H1 (cell line): ENCODE measurements around the gene ZNG1A. TPM values are rescaled to one million over a fixed set of nuclear protein-coding genes. Genes with fewer than 3 reads are reported as not detected.

ENCODE experiments used
- CTCF ChIA-PET: fragments of 300-600 bp; sonication (Branson Sonifier 250); formaldehyde crosslinking; loops from one replicate; lab custom pipeline; 2021; ENCODE audit not compliant: partially characterized antibody; lab: Charles Lee
- POLR2A ChIA-PET: fragments of 300-600 bp; sonication (Branson Sonifier 250); formaldehyde crosslinking; loops from one replicate; lab custom pipeline; 2021; ENCODE audit warnings: inconsistent platforms; ENCODE audit not compliant: partially characterized antibody; lab: Charles Lee
- DNase-seq, 2 experiments: peaks; one replicate each; pipeline versions ENCODE4 v3.0.0 to v3.0.0-alpha.2; 2010 to 2022; ENCODE audit warnings: low spot score in 2 of 2, low read depth in 1 of 2, mixed read lengths in 1 of 2
- FAIRE-seq: peaks from 2 replicates; lab custom pipeline; 2011; peaks lifted over from hg19 to GRCh38; lab: Jason Lieb, UNC
- H2AFZ ChIP-seq: 2 replicates; pipeline ENCODE4 v1.8.1; 2012; ENCODE audit warnings: low read length, inconsistent platforms
- H2AK5ac ChIP-seq: 2 replicates; pipeline ENCODE4 v1.6.1; 2013; ENCODE audit warnings: low read depth, low read length
- H2BK120ac ChIP-seq: replicated peaks from 2 replicates; pipeline ENCODE3; 2013; ENCODE audit warnings: low read depth, low read length, inconsistent platforms
- H2BK12ac ChIP-seq: 2 replicates; pipeline ENCODE4 v1.6.1; 2013; ENCODE audit warnings: low read depth, low read length
- H2BK15ac ChIP-seq: 2 replicates; pipeline ENCODE4 v1.6.1; 2013; ENCODE audit warnings: low read length
- H2BK20ac ChIP-seq: 2 replicates; pipeline ENCODE4 v1.6.1; 2013; ENCODE audit warnings: low read length
- H2BK5ac ChIP-seq: 2 replicates; pipeline ENCODE4 v1.6.1; 2013; ENCODE audit warnings: low read depth, low read length
- H3K14ac ChIP-seq: 2 replicates; pipeline ENCODE4 v1.6.1; 2013; ENCODE audit warnings: inconsistent platforms; ENCODE audit not compliant: insufficient read length
- H3K18ac ChIP-seq: 2 replicates; pipeline ENCODE4 v1.6.1; 2013; ENCODE audit warnings: low read length; ENCODE audit errors: extremely low read depth
- H3K23ac ChIP-seq: 2 replicates; pipeline ENCODE4 v1.6.1; 2013; ENCODE audit warnings: inconsistent platforms; ENCODE audit not compliant: insufficient read length
- H3K23me2 ChIP-seq: 2 replicates; pipeline ENCODE4 v1.6.1; 2013; ENCODE audit warnings: low read depth, low read length
- H3K27ac ChIP-seq: 2 replicates; pipeline ENCODE4 v1.6.1; 2011; ENCODE audit warnings: low read depth, low read length, inconsistent platforms
- H3K27me3 ChIP-seq, 4 experiments: replicated peaks in 1 of 4; 1 replicate in 1 of 4; 2 replicates in 3 of 4; pipeline versions ENCODE4 v1.6.1 to v1.8.1; 2011 to 2013; ENCODE audit warnings: low read length in 3 of 4, mild to moderate bottlenecking in 3 of 4, inconsistent platforms in 2 of 4, mixed read lengths in 2 of 4, moderate library complexity in 1 of 4; ENCODE audit not compliant: control insufficient read depth in 3 of 4, insufficient read depth in 3 of 4; ENCODE audit errors: extremely low read depth in 1 of 4
- H3K36me3 ChIP-seq, 4 experiments: 2 replicates each; pipeline versions ENCODE4 v1.6.1 to v1.8.1; 2011 to 2013; ENCODE audit warnings: mild to moderate bottlenecking in 4 of 4, low read length in 3 of 4, moderate library complexity in 2 of 4, control low read depth in 1 of 4, inconsistent platforms in 1 of 4; ENCODE audit not compliant: insufficient read depth in 4 of 4, control insufficient read depth in 2 of 4
- H3K4ac ChIP-seq: replicated peaks from 2 replicates; pipeline ENCODE3; 2013; ENCODE audit warnings: low read length, low read depth, mixed read lengths, inconsistent platforms; ENCODE audit not compliant: insufficient read length
- H3K4me1 ChIP-seq, 4 experiments: replicated peaks in 1 of 4; 1 replicate in 1 of 4; 2 replicates in 3 of 4; pipeline versions ENCODE4 v1.6.1 to v1.8.1; 2011 to 2013; ENCODE audit warnings: low read length in 3 of 4, inconsistent platforms in 2 of 4, mixed read lengths in 1 of 4; ENCODE audit not compliant: insufficient read depth in 4 of 4, control insufficient read depth in 3 of 4
- H3K4me2 ChIP-seq, 2 experiments: 2 replicates each; pipeline versions ENCODE4 v1.6.1 to v1.8.1; 2011 to 2013; ENCODE audit warnings: low read depth in 2 of 2, low read length in 2 of 2, control low read depth in 1 of 2, inconsistent platforms in 1 of 2, mild to moderate bottlenecking in 1 of 2; ENCODE audit not compliant: insufficient read depth in 1 of 2
- H3K4me3 ChIP-seq, 4 experiments: fragments of 200-600, 300-600 bp in 1 of 4; sonication (generic), shearing (Covaris generic), sonication (Bioruptor Twin) in 1 of 4; 2 replicates each; pipeline versions ENCODE4 v1.5.1 to v1.8.1; 2011 to 2016; ENCODE audit warnings: low read length in 4 of 4, low read depth in 3 of 4, control low read depth in 2 of 4, inconsistent platforms in 2 of 4, mild to moderate bottlenecking in 2 of 4, mixed read lengths in 1 of 4, moderate library complexity in 1 of 4; ENCODE audit not compliant: insufficient read depth in 2 of 4; ENCODE audit errors: extremely low read depth in 1 of 4
- H3K56ac ChIP-seq: replicated peaks from 2 replicates; pipeline ENCODE3; 2013; ENCODE audit warnings: low read depth, mild to moderate bottlenecking, mixed read lengths, low read length, inconsistent platforms; ENCODE audit not compliant: insufficient read length
- H3K79me1 ChIP-seq: 2 replicates; pipeline ENCODE4 v1.6.1; 2013; ENCODE audit warnings: low read depth, low read length, control low read depth
- H3K79me2 ChIP-seq, 2 experiments: 2 replicates each; pipeline versions ENCODE4 v1.6.1 to v1.8.1; 2012 to 2013; ENCODE audit warnings: low read length in 2 of 2, mild to moderate bottlenecking in 2 of 2, inconsistent platforms in 1 of 2; ENCODE audit not compliant: insufficient read depth in 2 of 2, control insufficient read depth in 1 of 2
- H3K9ac ChIP-seq, 4 experiments: replicated peaks in 1 of 4; 1 replicate in 1 of 4; 2 replicates in 3 of 4; pipeline versions ENCODE4 v1.6.1 to v1.8.1; 2011 to 2013; ENCODE audit warnings: low read depth in 3 of 4, low read length in 3 of 4, control low read depth in 2 of 4, mild to moderate bottlenecking in 2 of 4, moderate library complexity in 2 of 4, inconsistent platforms in 1 of 4; ENCODE audit errors: extremely low read depth in 1 of 4
- H3K9me3 ChIP-seq, 2 experiments: 2 replicates each; pipeline versions ENCODE4 v1.6.1 to v1.8.1; 2012 to 2013; ENCODE audit warnings: mild to moderate bottlenecking in 2 of 2, moderate library complexity in 2 of 2, control low read depth in 1 of 2, inconsistent platforms in 1 of 2, low read depth in 1 of 2, low read length in 1 of 2, mixed read lengths in 1 of 2; ENCODE audit not compliant: insufficient read depth in 2 of 2
- H4K20me1 ChIP-seq, 2 experiments: replicated peaks in 1 of 2; 2 replicates each; pipeline versions ENCODE3 to v1.8.1; 2011 to 2013; ENCODE audit warnings: inconsistent platforms in 2 of 2, low read length in 2 of 2, mild to moderate bottlenecking in 1 of 2; ENCODE audit not compliant: insufficient read depth in 2 of 2, control insufficient read depth in 1 of 2
- H4K5ac ChIP-seq: 2 replicates; pipeline ENCODE4 v1.6.1; 2013; ENCODE audit warnings: low read length, low read depth, mixed read lengths, inconsistent platforms; ENCODE audit not compliant: insufficient read length
- H4K8ac ChIP-seq: 2 replicates; pipeline ENCODE4 v1.8.0; 2013; ENCODE audit warnings: mild to moderate bottlenecking, moderate library complexity, low read length, inconsistent platforms; ENCODE audit not compliant: insufficient read depth; ENCODE audit errors: extremely low read depth
- H4K91ac ChIP-seq: replicated peaks from 2 replicates; pipeline ENCODE3; 2013; ENCODE audit warnings: low read length, mixed read lengths, inconsistent platforms; ENCODE audit not compliant: insufficient read length
- BRCA1 ChIP-seq: IDR thresholded peaks from 2 replicates; pipeline ENCODE4 v1.6.1; 2012; ENCODE audit warnings: low read depth, low read length, improper control_type of control experiment
- WGBS, 2 experiments: shearing (Covaris generic) in 1 of 2; methylation state at CpG; one replicate each; pipeline versions ENCODE4 v1.1.6 to v1.1.7; 2013 to 2015; ENCODE audit warnings: low lambda C conversion rate in 2 of 2, mixed read lengths in 2 of 2, inconsistent platforms in 1 of 2, low coverage in 1 of 2, missing lambda C conversion rate in 1 of 2; ENCODE audit not compliant: insufficient replicate concordance in 2 of 2, insufficient coverage in 1 of 2, insufficient read length in 1 of 2; ENCODE audit errors: extremely low coverage in 1 of 2, missing lambda C conversion rate in 1 of 2; 5-methylcytosine and 5-hydroxymethylcytosine counted together
- polyA plus RNA-seq, 7 experiments: library from polyadenylated mRNA; depleted of rRNA in 3 of 7; stranded (reverse) in 5 of 7; unstranded in 2 of 7; fragments of >200 nt in 5 of 7; fragments of 200-250 nt in 2 of 7; gene quantifications; 1 replicate in 5 of 7; 2 replicates in 1 of 7; 4 replicates in 1 of 7; pipeline versions ENCODE4 v1.2.1 to v1.2.3, GENCODE V29; 2011 to 2013; ENCODE audit warnings: missing spikeins in 2 of 7, mixed read lengths in 2 of 7
- total RNA-seq: library from RNA; stranded (reverse); fragmentation: NEBNext Ultra II Directional; extraction: Animal tissue kit (Norgen Biotek cat#: 25700); gene quantifications from 2 replicates; pipeline ENCODE4 v1.2.1, GENCODE V29; 2021

The ZNG1A gene
- total and polyA plus RNA-seq, 2 of the 8 experiments (the other 6 are each of a cell fraction or from before 2014, with no cell fraction given), result 18.2 to 46.5 TPM

- Histone ChIP-seq H3K4ac (no peak overlapping the region), H3K14ac (no peak overlapping the region), H3K9ac (no peak overlapping the region), H4K5ac (no peak overlapping the region), H2BK15ac (no peak overlapping the region), H2AK5ac (no peak overlapping the region), H2BK120ac (no peak overlapping the region), H2BK5ac (no peak overlapping the region), H2BK20ac (no peak overlapping the region), H3K18ac (no peak overlapping the region), H3K23ac (no peak overlapping the region), H3K4me1 (peaks cover 0 to 2% (median 0%) of the 10 kb centered on the region in 4 experiments; a peak in 2 of 7 replicates), H3K56ac (no peak overlapping the region), H3K27ac (no peak overlapping the region), H2AFZ (no peak overlapping the region), H3K9me3 (no peaks in the 10 kb centered on the region; a peak in 1 of 4 replicates), H2BK12ac (no peak overlapping the region), H3K79me1 (no peaks in the 10 kb centered on the region), H3K79me2 (no peaks in the 10 kb centered on the region), H4K20me1 (no peaks in the 10 kb centered on the region), H3K23me2 (peaks cover 3% of the 10 kb centered on the region; the same call in 1 of the 2 replicates), H4K91ac (no peak overlapping the region), H4K8ac (no peak overlapping the region), H3K4me3 (no peak overlapping the region), H3K27me3 (peaks cover 0 to 23% (median 15%) of the 10 kb centered on the region in 4 experiments; a peak in 6 of 7 replicates), H3K36me3 (no peaks in the 10 kb centered on the region), H3K4me2 (no peak overlapping the region)
- DNase-seq, result no peak
- CTCF ChIA-PET, result no interaction called here
- POLR2A ChIA-PET, result no interaction called here
- no peak for FAIRE-seq
- WGBS, 2 experiments, result 88% methylated on average over 7 of the region's 7 CpGs; no CpG with 5 or more reads in 1 of the 2 experiments
- no peak for TF ChIP-seq BRCA1
Observed at GRCh38 chr9:211036-211435, 32.2 kb upstream of the ZNG1A start.
